ENCODE measurements around the gene TMEM41A. TPM values are rescaled to one million over a fixed set of nuclear protein-coding genes. Genes with fewer than 3 reads are reported as not detected.

Gene TMEM41A
- total RNA-seq, 2 experiments from 2014 or later: 21.4 to 21.8 TPM

DNA sequence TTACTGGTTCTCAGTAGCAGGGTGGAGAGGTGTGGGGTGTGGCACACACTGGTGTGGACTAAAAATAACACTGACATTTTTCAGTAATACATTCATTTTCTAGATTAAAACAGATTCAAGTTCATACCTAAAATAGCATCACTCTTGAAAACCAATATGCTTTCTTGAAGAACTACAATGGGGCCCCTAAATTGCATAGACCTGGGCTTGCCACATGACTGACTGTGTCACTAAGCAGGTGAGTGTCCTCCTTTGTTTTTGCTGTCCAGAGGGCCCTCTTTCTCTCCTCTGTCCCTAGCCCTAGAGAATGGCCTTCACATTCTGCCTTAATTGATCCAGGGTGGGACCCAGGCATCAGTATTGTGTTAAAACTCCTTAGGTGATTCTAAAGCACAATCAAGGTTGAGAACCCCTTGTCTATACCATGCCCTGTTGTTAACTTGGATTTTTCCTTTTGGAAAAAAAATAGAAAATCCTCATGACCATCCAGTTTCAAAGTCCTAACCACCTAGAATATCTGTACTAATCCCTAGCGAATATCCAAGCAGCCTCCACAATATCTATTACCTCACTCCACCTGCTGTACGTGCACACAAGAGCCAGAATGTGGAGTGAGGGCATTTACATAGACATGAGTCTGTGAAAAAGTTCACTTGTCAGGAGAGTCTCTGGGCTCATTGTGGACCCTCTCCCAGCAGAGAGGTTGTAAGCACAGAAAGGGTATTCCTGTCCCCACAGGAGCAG, 18.7 kb upstream of the TMEM41A start:
- no peaks in the 10 kb centered on the region for H3K36me3 Mint-ChIP-seq (ENCODE audit: low read depth)
- no peak for DNase-seq
- H3K4me1 Mint-ChIP-seq: no peaks in the 10 kb centered on the region
- H3K4me3 Mint-ChIP-seq: no peak overlapping the region
- H3K9me3 Mint-ChIP-seq: no peaks in the 10 kb centered on the region
- no peak overlapping the region for H3K27ac Mint-ChIP-seq
- POLR2A ChIA-PET: no interaction called here
- CTCF ChIA-PET: no interaction called here
- H3K27me3 Mint-ChIP-seq: peaks cover 26% of the 10 kb centered on the region

DNA sequence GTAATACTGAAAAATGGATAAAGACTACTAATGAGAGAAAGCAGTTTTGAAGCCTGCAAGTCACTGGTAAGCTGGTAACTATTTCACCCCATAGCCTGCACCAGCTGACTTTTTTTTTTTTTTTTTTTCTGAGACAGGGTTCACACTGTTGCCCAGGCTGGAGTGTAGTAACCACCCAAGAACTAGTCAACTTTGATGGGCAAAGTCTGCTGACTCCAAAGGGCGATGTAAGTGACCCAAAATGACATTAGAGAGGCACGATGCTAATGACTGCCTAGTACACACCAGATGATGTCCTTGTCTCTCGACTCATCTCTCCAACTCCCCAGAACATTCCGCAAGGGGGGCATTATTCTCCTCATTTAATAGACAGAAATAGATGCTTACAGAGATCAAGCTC, 12.9 kb upstream of the TMEM41A start:
- Mint-ChIP-seq H3K36me3 (ENCODE audit: low read depth) (no peaks in the 10 kb centered on the region), H3K4me1 (no peaks in the 10 kb centered on the region), H3K27me3 (peaks cover 17% of the 10 kb centered on the region), H3K4me3 (no peak overlapping the region), H3K27ac (no peak overlapping the region), H3K9me3 (no peaks in the 10 kb centered on the region)
- POLR2A ChIA-PET: no interaction called here
- CTCF ChIA-PET: interaction anchor here (1.0 kb wide), 1 partner anchor 10 kb away, joined by 3 read pairs; no protein-coding TSS in a partner anchor
- no peak for DNase-seq

DNA sequence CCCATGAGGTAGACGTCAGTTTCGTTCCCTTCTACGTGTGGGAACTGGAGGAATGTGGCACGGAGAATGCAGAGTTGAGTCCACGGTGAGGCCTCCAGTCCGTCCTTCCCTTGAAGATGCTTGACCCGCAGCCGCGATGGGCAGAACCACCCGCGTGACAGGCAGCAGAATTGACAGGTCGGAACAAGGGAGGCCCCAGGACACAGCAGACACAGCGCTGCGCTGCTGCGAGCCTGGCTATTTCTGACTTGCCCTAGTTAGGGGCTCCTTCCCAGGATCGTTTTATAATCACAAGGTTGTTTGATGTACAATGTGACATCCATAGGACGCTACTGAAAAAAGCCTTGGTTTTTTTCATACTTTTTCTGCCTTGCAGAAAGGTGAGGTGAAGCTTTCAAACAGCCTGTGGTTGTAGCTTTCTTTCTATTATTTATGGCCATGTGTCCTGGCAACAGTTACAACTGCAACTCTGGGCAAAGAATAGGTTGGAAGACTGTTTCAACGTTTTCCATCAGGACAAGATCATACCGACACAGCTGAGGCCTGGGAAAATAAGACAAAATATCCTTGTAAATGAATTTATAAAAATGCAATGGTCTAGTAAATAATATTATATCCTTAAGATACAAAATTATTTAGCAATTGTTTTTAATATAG, 9.6 kb upstream of the TMEM41A start:
- Mint-ChIP-seq H3K4me1 (no peaks in the 10 kb centered on the region), H3K36me3 (ENCODE audit: low read depth) (no peaks in the 10 kb centered on the region), H3K4me3 (no peak overlapping the region), H3K9me3 (no peaks in the 10 kb centered on the region), H3K27ac (no peak overlapping the region), H3K27me3 (peaks cover 4% of the 10 kb centered on the region)
- CTCF ChIA-PET: interaction anchor here (1.8 kb wide), 1 partner anchor 50 kb away, joined by 4 read pairs; no protein-coding TSS in a partner anchor
- POLR2A ChIA-PET: no interaction called here
- no peak for DNase-seq

DNA sequence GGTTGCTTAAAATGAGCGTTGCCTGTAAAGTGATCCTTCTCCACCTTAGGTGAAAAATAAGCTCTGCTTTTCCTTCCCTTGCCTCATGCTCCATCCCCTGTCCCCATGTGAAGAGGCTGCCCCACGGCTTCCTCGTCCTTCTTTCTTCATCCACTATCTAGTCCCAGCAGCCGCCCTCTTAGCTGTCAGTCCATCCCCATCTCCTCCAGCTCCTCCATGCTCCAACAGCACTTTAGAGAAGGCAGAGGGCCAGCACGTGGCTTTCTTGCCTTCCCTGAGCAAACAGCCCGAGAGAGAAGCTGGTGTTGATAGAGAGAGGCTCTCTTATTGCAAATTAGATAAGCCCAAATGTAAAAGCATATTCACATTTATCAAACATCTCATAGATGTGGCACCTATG, 9.0 kb upstream of the TMEM41A start:
- peaks cover 2% of the 10 kb centered on the region for H3K27me3 Mint-ChIP-seq
- no peak for DNase-seq
- no peak overlapping the region for H3K4me3 Mint-ChIP-seq
- H3K9me3 Mint-ChIP-seq: no peaks in the 10 kb centered on the region
- no peak overlapping the region for H3K27ac Mint-ChIP-seq
- no peaks in the 10 kb centered on the region for H3K36me3 Mint-ChIP-seq (ENCODE audit: low read depth)
- CTCF ChIA-PET: interaction anchor here (1.8 kb wide), 1 partner anchor 51 kb away, joined by 4 read pairs; no protein-coding TSS in a partner anchor
- H3K4me1 Mint-ChIP-seq: no peaks in the 10 kb centered on the region
- POLR2A ChIA-PET: no interaction called here

DNA sequence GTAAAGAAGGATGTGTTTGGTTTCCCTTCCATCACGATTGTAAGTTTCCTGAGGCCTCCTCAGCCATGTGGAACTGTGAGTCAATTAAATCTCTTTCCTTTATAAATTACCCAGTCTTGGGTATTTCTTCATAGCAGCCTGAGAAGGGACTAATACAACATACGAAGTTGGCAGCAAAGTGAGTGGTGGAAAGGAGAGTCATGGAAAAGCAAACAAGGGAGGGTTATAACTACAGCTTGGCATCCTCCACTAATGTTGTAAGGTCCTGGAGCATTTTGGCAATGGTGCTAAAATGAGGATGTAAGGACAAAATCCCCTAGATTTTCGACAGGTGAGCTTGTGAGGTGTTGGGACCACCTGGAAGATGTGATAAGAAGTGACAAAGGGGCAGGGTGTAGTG, 5.8 kb upstream of the TMEM41A start:
- H3K4me1 Mint-ChIP-seq: no peaks in the 10 kb centered on the region
- CTCF ChIA-PET: no interaction called here
- no peaks in the 10 kb centered on the region for H3K36me3 Mint-ChIP-seq (ENCODE audit: low read depth)
- peaks cover 5% of the 10 kb centered on the region for H3K27me3 Mint-ChIP-seq
- DNase-seq: no peak
- no peaks in the 10 kb centered on the region for H3K9me3 Mint-ChIP-seq
- POLR2A ChIA-PET: no interaction called here
- H3K4me3 Mint-ChIP-seq: no peak overlapping the region
- H3K27ac Mint-ChIP-seq: no peak overlapping the region

DNA sequence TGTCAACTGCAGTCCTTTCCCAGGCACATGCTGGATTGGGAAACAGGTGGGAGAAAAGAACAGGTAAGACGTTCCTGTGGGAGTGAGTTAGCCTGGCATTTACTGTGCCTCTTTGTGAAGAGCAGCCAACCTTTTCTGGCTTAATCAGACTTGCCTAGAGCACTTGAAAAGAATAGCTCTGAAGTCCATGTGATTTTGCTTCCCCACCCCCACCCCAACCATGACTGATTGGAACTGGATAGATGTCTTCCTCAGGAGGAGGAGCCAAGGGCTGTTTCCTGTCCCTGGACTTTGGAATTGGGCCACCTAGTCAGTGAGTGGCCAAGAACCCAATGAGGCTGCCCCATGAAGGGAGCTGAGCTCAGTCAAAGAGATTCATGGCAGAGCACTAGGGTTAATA, 4.7 kb upstream of the TMEM41A start:
- Mint-ChIP-seq H3K9me3 (no peaks in the 10 kb centered on the region), H3K4me3 (no peak overlapping the region), H3K36me3 (ENCODE audit: low read depth) (no peaks in the 10 kb centered on the region), H3K27ac (no peak overlapping the region), H3K27me3 (peaks cover 5% of the 10 kb centered on the region), H3K4me1 (peaks cover 3% of the 10 kb centered on the region)
- ChIA-PET POLR2A (no interaction called here), CTCF (no interaction called here)
- DNase-seq: no peak

DNA sequence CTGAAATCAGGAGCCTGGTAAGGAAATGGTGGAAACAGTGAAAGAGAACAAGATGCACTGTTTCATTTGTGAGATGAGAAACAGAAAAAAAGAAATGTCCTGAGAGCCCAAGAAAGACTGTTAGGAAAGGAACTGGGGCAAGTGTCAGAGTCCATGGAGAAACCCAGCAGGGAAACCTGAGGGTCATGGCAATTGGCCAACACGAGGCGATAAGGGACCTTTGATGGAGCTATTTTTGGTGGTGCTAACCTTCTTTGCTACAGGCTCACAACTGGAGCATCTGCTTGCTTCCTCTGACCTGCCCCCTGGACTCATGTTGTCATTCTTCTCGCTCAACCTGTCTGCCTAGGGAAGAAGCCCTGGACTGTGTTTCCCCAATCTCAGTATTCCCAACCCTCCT, 4.2 kb upstream of the TMEM41A start:
- H3K4me1 Mint-ChIP-seq: peaks cover 3% of the 10 kb centered on the region
- H3K27ac Mint-ChIP-seq: no peak overlapping the region
- H3K9me3 Mint-ChIP-seq: no peaks in the 10 kb centered on the region
- peaks cover 2% of the 10 kb centered on the region for H3K36me3 Mint-ChIP-seq (ENCODE audit: low read depth)
- POLR2A ChIA-PET: no interaction called here
- H3K4me3 Mint-ChIP-seq: no peak overlapping the region
- no peak for DNase-seq
- H3K27me3 Mint-ChIP-seq: peaks cover 5% of the 10 kb centered on the region
- CTCF ChIA-PET: no interaction called here

DNA sequence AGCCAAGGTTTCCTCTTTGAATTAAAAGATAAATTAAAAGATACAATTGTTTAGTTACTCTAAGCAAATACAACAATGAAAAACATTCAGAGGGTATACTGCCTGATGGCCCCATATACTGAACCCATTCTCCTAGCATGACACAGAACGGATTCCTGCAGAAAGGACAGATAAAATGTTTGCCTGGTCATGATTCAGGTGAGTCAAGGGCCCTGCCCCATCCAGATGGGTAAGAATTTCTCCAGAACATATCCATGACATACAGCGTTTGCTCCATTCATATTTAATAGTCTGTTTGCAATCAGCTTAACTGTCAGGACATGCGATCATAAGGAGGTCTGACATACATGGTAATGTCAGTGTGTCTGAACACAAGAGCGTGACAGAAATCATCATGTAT, 8.6 kb downstream of the TMEM41A start:
- CTCF ChIA-PET: no interaction called here
- peaks cover 42% of the 10 kb centered on the region for H3K36me3 Mint-ChIP-seq (ENCODE audit: low read depth)

DNA sequence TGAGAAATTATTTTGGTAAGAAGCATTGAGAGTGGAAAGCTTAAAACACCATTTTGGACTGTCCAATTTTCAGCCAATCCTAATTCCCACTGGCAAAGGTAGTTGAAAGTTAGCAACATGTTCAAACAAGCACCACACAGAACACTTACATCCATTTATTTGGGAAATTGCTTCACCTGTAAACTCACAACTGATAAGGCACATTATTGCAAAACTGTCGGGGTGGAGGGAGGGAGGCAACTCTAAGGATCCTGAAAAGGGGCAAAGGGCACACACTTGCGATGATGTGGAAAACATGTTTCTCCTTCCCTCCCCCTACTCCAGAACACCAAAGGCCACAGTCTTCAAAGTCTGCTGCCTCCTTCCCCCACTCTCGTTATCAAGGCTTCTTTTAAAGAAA, 9.4 kb downstream of the TMEM41A start:
- Mint-ChIP-seq H3K27ac (no peak overlapping the region), H3K4me1 (peaks cover 19% of the 10 kb centered on the region), H3K9me3 (no peaks in the 10 kb centered on the region), H3K27me3 (no peaks in the 10 kb centered on the region), H3K36me3 (ENCODE audit: low read depth) (peaks cover 37% of the 10 kb centered on the region), H3K4me3 (no peak overlapping the region)
- CTCF ChIA-PET: interaction anchor here (0.8 kb wide), 1 partner anchor 10 kb away, joined by 3 read pairs; no protein-coding TSS in a partner anchor
- no peak for DNase-seq
- POLR2A ChIA-PET: interaction anchor here (1.3 to 1.4 kb wide), 2 partner anchors 10 to 11 kb away, joined by 3 to 4 read pairs; partner anchors contain the start of gene TMEM41A

More for the DNA sequence above, 8.6 kb downstream of the TMEM41A start:
- Mint-ChIP-seq H3K4me3 (no peak overlapping the region), H3K9me3 (no peaks in the 10 kb centered on the region), H3K27ac (no peak overlapping the region), H3K4me1 (peaks cover 19% of the 10 kb centered on the region), H3K27me3 (no peaks in the 10 kb centered on the region)
- DNase-seq: no peak
- POLR2A ChIA-PET: no interaction called here

DNA sequence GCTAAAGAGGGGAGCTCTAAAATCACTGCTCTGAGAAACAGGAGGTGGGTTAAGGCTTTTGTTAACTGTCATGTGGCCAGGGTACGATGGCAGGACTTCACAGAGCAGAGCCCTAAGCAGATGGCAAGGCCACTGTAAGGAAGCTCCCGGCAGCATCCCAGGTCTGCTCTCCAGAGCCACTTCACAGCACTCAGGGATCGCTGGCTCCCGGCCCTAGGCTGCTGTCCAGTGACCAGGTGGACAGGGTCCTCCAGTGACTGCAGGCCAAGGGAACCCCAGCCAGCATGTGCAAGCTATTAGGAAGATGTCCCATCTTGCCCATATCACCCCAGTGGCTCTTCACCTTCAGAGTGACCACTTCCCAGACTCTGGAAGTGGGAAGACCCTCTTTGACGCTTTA, 10.4 kb downstream of the TMEM41A start:
- no peak for DNase-seq
- POLR2A ChIA-PET: interaction anchor here (1.3 to 1.4 kb wide), 2 partner anchors 10 to 11 kb away, joined by 3 to 4 read pairs; partner anchors contain the start of gene TMEM41A
- peaks cover 29% of the 10 kb centered on the region for H3K36me3 Mint-ChIP-seq (ENCODE audit: low read depth)
- H3K27ac Mint-ChIP-seq: no peak overlapping the region
- CTCF ChIA-PET: no interaction called here
- no peak overlapping the region for H3K4me3 Mint-ChIP-seq
- H3K27me3 Mint-ChIP-seq: no peaks in the 10 kb centered on the region
- H3K4me1 Mint-ChIP-seq: peaks cover 15% of the 10 kb centered on the region
- H3K9me3 Mint-ChIP-seq: no peaks in the 10 kb centered on the region

DNA sequence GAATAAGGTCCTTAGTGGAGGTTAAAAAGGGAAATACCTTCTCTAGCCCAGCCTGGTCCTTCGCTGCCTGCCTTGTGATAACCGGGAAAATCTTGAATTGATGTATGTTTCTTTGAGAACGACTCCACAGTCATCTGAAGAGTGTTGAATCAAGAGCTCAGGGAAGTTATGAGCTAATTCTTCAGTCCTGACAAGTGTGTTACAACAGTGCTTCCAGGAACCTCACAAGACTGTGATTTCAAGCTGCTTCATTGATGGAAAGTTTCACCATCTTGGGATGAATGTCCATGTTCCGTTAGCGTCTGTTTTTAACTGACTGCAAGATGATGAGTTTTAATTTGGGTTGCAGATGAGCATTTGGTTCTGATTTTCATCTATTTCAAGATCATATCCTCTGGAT, 12.4 kb downstream of the TMEM41A start:
- no peak for DNase-seq
- ChIA-PET CTCF (no interaction called here), POLR2A (no interaction called here)
- H3K4me1 Mint-ChIP-seq: peaks cover 10% of the 10 kb centered on the region
- H3K36me3 Mint-ChIP-seq (ENCODE audit: low read depth): peaks cover 41% of the 10 kb centered on the region
- H3K27me3 Mint-ChIP-seq: no peaks in the 10 kb centered on the region
- H3K27ac Mint-ChIP-seq: no peak overlapping the region
- H3K9me3 Mint-ChIP-seq: peaks cover 3% of the 10 kb centered on the region
- no peak overlapping the region for H3K4me3 Mint-ChIP-seq

DNA sequence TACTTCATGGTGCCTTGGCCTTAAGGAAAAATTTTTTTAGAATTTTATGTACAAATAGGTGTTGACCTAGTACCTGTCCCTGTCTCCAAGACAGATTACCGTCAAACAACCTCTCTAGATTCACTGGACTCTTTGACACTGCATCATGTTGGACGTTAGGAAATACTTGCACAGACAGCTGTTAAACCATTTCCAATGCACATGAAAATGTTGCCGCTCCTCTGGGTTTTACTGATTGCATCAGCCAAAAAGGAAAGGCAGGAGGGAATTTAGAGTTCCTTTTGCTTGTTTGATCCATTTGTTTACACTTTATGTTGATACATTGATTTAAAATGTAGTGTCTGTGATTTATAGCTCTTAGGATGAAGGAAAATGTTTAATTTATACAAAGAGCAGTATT, 14.5 kb downstream of the TMEM41A start:
- peaks cover 10% of the 10 kb centered on the region for H3K4me1 Mint-ChIP-seq
- no peak for DNase-seq
- ChIA-PET CTCF (interaction anchor here (1.2 to 1.4 kb wide), 2 partner anchors 74 to 92 kb away, joined by 3 to 4 read pairs; no protein-coding TSS in a partner anchor), POLR2A (no interaction called here)
- peaks cover 9% of the 10 kb centered on the region for H3K9me3 Mint-ChIP-seq
- no peak overlapping the region for H3K4me3 Mint-ChIP-seq
- peaks cover 48% of the 10 kb centered on the region for H3K36me3 Mint-ChIP-seq (ENCODE audit: low read depth)
- no peak overlapping the region for H3K27ac Mint-ChIP-seq
- no peaks in the 10 kb centered on the region for H3K27me3 Mint-ChIP-seq

DNA sequence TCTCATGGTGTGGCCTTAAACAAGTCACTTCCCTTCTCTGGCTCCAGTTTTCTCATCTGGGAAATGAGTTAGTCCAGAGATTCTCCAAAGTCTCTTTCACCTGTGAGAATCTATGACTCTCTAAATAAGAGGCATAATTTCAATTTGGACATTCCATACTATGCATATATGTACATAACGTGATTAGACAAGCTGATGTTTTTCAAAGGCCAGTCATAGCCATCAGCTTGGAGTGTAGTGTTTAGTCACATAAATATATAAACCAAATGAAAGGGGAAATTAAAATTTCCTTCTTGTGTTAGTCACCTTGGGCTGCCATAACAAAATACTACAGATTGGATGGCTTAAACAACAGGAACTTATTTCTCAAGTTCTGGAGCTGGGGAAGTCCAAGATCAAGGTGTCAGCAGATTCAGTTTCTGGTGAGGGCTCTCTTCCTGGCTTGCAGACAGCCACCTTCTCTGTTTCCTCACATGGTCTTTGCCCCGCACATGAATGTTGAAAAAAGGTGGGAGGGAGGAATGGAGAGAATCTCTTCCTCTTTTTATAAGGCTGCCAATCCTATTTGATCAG, 19.4 kb downstream of the TMEM41A start:
- Mint-ChIP-seq H3K9me3 (peaks cover 9% of the 10 kb centered on the region), H3K4me3 (no peak overlapping the region), H3K27ac (no peak overlapping the region), H3K4me1 (peaks cover 10% of the 10 kb centered on the region), H3K36me3 (ENCODE audit: low read depth) (peaks cover 39% of the 10 kb centered on the region), H3K27me3 (no peaks in the 10 kb centered on the region)
- ChIA-PET POLR2A (no interaction called here), CTCF (interaction anchor here (0.8 kb wide), 2 partner anchors 10 to 80 kb away, joined by 3 read pairs; no protein-coding TSS in a partner anchor)
- no peak for DNase-seq
